Subcutaneous adipose tissue (tissue), 4 donors: ENCODE results near the gene TSPAN11. TPM values are rescaled to one million over a fixed set of nuclear protein-coding genes. Genes with fewer than 3 reads are reported as not detected.

Experiments used
- total RNA-seq, 4 donors: library from RNA; depleted of rRNA; stranded (reverse); fragments of >200 nt; gene quantifications; one replicate each; pipeline ENCODE4 v1.1.0, GENCODE V29; 2016
- TF ChIP-seq, protein P1 (sequence below): fragments of 450-650 bp; IDR thresholded peaks from one replicate; pipeline ENCODE4 v1.5.1; 2016; ENCODE audit warnings: low read depth, mild to moderate bottlenecking, control low read depth, antibody characterized with exemption, moderate library complexity

The TSPAN11 gene
- total RNA-seq, 4 donors from 2014 or later, result 0.19 to 1.4 (median 0.22) TPM; not detected in 1

DNA sequence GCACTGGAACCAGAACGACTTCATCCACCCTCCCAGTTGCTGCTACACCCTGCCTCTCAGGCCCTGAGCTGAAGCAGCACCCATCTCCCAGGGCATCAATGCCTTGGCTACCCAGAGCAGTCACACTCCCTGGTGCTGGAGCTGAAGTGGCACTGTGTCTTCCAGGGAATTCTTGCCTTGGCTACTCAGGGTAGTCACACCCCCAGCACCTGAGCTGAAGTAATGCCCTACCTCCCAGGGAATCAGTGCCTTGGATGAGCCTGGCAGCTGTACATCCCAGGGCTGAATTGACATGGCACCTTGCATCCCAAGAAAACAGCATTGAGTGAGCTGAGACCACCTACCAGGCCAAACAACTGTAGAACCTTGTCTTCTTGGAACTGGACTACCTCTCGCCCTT, 41.2 kb upstream of the TSPAN11 start:
- TF ChIP-seq, protein P1, sequence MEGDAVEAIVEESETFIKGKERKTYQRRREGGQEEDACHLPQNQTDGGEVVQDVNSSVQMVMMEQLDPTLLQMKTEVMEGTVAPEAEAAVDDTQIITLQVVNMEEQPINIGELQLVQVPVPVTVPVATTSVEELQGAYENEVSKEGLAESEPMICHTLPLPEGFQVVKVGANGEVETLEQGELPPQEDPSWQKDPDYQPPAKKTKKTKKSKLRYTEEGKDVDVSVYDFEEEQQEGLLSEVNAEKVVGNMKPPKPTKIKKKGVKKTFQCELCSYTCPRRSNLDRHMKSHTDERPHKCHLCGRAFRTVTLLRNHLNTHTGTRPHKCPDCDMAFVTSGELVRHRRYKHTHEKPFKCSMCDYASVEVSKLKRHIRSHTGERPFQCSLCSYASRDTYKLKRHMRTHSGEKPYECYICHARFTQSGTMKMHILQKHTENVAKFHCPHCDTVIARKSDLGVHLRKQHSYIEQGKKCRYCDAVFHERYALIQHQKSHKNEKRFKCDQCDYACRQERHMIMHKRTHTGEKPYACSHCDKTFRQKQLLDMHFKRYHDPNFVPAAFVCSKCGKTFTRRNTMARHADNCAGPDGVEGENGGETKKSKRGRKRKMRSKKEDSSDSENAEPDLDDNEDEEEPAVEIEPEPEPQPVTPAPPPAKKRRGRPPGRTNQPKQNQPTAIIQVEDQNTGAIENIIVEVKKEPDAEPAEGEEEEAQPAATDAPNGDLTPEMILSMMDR, result no peak

DNA sequence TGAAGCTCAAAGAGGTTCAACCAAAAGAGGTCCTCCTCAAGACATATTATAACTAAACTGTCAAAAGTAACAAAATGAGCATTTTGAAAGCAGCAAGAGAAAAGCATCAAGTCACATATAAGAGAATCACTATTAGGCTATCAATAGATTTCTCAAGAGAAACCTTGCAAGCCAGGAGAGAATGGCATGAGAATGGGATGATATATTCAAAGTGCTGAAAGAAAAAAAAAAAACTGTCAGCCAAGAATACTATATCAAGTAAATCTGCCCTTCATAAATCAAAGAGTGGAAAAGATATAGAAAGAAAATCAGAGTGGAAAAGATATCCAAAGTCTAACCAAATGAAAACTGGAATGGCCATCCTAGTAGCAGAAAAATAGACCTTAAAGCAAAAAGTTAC, 39.3 kb upstream of the TSPAN11 start:
- TF ChIP-seq, protein P1, result no peak

DNA sequence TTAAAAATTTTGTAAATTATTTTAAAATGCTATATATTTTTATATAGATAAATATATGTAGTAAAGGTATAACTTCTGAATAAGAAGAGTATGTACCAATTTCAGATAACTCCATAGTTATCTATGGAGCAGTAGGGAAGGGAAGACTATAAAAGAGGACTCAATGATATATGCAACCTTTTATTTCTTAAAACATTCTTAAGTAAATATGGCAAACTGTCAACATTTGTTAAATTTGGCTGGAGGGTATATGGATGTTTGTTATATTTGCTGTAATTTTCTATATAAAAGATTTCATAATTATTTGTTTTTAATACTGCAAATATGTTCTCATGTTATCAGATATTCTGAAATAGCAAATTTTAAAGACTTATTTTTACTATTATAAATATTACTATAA, 38.3 kb upstream of the TSPAN11 start:
- TF ChIP-seq, protein P1, result no peak

GRCh38 chr12:30896461-30896860, 30.1 kb upstream of the TSPAN11 start:
- TF ChIP-seq, protein P1, result no peak

DNA sequence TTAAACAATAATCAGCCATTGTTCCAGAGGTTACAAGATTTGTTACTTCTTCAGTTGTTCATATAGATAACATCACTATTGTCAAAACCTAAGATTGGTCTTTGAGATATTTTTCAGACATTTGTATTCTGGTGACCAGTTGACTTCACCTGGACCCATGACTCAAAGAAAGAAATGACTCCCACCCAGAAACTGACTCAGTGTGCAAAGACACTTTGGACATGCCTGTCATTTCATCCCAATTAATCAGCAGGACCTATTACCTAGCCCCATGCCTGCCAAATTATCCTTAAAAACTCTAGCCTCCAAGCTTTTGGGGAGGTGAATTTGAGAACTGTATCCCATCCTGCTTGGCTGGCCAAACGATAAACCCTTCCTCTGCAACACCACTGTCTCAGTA, 27.7 kb upstream of the TSPAN11 start:
- TF ChIP-seq, protein P1, result no peak

- TF ChIP-seq, protein P1, result no peak
Observed at GRCh38 chr12:30900351-30900750, 26.2 kb upstream of the TSPAN11 start.

DNA sequence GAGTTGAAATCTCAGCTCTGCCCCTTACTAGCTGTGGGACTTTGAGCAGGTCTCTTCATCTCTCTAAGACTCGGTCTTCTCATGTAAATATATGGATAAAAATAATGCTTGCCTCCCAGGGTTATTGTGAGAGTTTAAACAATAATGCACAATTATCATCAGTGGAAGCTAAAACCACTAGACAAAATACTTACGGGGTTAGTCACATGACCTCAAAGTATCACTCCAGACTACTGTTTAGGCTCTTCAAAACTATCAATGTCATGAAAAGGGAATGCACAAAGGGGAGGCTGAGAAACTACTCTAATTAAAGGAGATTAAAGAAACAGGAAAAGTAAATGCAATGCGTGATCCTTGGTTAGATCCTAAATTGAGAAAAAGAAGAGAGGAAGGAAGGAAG, 24.5 kb upstream of the TSPAN11 start:
- TF ChIP-seq, protein P1, result no peak
